HG03064 (cell line): ENCODE data around the gene BICD2.

Experiments used
- ATAC-seq: cut with Tn5 transposase; IDR thresholded peaks from one replicate; pipeline ENCODE4 v1.9.1; 2021; ENCODE audit warnings: low read depth; ENCODE audit not compliant: unreplicated experiment

BICD2 gene

DNA sequence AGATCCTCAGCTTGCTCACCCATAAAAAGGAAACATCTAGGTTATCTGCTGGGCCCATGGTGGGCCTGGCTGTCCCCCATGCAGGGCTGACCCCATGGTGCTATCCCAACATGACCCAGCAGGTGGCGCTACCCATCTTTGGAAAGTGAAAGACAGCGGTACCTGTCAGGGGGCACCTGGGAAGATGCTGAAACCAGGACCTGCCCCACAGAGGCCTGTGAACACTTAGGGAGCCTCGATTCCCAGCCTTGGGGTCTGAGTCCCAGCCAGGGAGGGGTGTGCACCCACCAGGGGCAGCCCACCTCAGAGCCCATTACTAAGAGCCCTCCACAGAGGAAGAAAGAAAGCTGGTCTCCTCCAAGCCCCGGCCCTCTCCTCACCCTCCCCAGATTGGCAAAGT is 48.1 kb downstream of the BICD2 start:
- ATAC-seq = no peak

- no peak for ATAC-seq
Observed at GRCh38 chr9:92715488-92716231, 49.0 kb downstream of the BICD2 start.

GRCh38 chr9:92714787-92715487 is 49.7 kb downstream of the BICD2 start:
- ATAC-seq = no peak

- ATAC-seq = no peak
Observed at GRCh38 chr9:92714016-92714415, 50.6 kb downstream of the BICD2 start.

GRCh38 chr9:92713528-92713927 is 51.1 kb downstream of the BICD2 start:
- ATAC-seq = no peak

- no peak for ATAC-seq
Observed at GRCh38 chr9:92712767-92713166, 51.9 kb downstream of the BICD2 start.

GRCh38 chr9:92711844-92712243 is 52.8 kb downstream of the BICD2 start:
- no peak for ATAC-seq

DNA sequence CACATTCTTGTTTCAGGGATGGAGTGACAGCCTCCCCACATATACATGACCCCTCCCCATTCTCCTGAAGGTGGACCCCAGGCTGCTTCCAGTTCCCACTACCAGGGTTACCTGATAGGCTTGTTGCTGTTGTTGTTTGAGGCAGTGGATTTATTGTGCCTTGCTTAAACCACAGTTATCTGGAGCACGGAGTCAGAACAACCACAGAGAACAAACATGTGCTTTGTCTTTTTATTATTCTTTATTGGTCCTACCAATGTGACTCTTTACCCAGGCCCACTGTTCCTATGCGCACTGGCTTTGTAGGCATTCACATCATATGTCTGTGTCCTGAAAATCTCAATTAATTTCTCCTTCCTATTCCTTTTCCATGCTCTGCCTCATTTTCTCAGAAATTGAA is 53.5 kb downstream of the BICD2 start:
- ATAC-seq = no peak

DNA sequence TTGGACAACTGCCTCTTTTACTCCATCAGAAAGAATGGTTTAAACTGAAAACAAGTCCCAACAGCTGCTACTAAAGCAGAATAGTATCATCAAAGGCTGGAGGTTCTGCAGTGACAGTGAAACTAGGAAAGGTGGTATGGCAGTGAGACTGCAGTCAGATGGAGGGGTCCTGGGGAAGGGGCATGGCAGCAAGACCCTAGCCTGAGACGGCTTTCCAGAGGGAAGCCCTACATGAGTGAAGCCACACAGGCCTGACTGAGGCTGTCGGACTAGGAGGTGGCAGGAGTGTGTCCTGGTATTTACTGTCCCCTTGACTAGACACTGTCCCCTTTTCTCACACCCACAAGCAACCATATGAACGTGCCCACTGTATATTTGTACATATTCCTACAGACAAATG is 54.3 kb downstream of the BICD2 start:
- no peak for ATAC-seq

GRCh38 chr9:92709954-92710353 is 54.7 kb downstream of the BICD2 start:
- no peak for ATAC-seq

DNA sequence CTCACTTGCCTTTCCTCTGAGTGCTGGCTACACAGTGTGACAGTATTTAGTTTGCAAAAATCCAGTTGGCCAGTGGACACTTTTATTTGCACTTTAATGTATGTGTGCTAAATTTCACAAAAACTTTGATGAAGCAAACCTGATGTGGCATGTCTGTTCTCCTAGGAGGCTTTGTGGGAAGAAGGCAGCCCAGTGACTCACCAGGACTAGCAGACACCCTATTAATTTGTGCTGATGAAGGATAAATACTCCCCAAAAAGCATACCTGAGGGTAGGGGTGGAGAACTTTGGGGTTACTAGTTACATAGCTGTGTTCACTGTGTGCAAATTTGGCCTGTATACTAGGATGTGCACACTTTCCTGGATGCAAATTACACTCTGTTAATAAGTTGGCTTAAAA is 55.4 kb downstream of the BICD2 start:
- ATAC-seq = no peak

DNA sequence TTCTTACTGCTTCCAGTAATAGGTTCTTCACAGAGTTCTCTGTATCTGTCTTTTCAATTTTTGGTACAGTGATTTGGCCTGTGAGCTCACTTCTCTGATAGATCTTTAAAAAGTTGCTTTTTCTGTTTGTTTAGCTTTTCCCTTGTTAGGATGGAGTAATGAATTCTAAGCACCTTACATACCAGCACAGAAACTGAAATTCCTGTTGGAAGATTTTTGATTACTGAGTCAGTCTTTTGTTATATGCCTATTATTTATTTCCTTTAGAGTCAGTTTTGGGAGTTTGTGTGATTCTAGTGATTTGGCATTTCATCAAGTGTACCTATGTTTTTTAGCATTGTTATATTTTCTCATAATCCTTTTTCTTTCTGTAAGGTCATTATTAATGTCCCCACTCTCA is 57.1 kb downstream of the BICD2 start:
- ATAC-seq = no peak

DNA sequence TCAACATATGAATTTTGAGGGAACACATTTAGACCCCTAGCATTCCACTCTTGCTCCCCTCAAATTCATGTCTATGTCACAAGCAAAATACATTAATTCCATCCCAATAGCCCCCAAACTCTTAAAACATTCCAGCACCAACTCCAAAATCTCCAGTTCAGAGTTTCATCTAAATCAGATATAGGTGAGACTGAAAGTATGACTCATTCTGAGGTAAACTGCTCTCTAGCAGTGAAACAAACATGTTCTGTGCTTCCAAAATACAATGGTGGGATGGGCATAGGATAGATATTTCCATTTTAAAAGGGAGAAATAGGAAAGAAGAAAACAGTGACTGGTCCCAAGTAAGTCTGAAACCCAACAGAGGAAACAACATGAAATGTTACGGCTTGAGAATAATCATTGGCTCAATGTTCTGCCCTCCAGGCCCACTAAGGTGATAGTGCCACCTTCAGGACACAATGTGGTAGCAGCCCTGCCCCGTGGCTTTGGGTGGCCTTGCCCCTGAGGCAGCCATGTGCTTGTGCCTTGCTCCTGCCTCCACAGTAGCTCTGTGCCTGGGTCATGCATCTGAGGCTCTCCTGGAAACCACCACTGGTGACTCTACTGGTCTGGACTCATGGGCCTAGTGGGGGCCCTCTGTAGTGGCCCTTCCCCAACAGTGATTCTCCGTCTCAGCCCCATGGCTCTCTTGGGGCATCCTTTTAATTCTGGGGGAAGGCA is 58.3 kb downstream of the BICD2 start:
- no peak for ATAC-seq

DNA sequence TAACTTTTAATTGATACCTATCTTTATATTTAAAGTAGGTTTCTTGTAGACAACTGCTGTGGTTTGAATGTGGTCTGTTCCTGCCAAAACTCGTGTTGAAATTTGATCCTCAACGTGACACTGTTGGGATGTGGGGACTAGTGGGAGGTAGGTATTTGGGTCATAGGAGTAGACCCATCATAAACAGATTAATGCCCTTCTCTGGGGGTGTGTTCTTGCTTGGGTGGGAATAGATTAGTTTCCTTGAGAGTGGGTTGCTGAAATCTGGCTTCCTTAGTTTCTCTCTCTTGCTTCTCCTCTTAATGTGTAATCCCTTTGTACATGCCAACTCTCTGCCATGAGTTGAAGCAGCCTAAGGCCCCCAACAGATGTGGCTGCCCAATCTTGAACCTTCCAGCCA is 60.1 kb downstream of the BICD2 start:
- ATAC-seq = no peak

GRCh38 chr9:92696619-92697018 is 68.0 kb downstream of the BICD2 start:
- no peak for ATAC-seq

- no peak for ATAC-seq
Observed at GRCh38 chr9:92686954-92687353, 77.7 kb downstream of the BICD2 start.

GRCh38 chr9:92685022-92685421 is 79.6 kb downstream of the BICD2 start:
- no peak for ATAC-seq

GRCh38 chr9:92682269-92682668 is 82.4 kb downstream of the BICD2 start:
- ATAC-seq = no peak

GRCh38 chr9:92680166-92681119 is 84.2 kb downstream of the BICD2 start:
- no peak for ATAC-seq

DNA sequence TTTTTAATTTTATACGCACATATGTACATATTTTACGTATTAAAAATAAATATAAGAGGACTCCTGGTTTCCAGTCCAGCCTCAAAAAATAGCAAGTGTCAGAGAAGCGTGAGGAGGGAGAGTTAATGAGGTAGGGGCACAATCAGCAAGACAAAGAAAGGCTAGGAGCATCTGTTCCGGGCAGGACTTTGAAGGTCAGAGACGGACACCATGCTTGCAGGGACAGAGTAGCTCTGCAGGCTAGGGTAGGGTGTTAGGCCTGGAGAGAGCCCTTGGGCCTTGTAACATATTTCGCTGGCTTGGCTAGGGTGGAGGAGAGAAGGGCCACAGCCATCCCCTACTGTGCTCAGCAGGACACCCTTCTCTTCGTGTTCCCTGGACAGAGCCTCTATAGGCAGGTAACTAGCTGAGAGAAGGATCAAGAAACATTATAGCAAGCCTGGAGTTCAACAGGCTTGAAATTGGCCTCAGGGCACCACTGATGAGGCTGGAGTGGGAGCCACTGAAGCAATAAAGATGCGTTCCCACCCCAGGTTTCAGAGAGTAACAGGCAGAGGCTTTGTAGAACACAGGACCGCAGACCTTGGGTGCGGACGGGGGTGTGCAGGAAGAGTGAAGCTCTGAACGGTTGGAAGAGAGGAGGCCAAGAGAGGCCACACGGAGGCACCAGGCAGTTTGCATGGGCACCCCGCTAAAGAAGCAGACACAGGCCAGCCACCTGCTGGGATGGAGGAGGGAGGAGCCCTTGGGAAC is 85.0 kb downstream of the BICD2 start:
- no peak for ATAC-seq
